Measurements from ENCODE around the gene ZSCAN20.

ZSCAN20 gene

GRCh38 chr1:33469691-33470090, 2.8 kb upstream of the ZSCAN20 start:
- no peak overlapping the region for H2BK15ac ChIP-seq (ENCODE audit: low read depth, poor library complexity, severe bottlenecking)
- H3K79me1 ChIP-seq (replicated peaks; ENCODE audit: low read length, poor library complexity, severe bottlenecking), result peaks cover 14% of the 10 kb centered on the region
- H3K23ac ChIP-seq (ENCODE audit: low read length in 2 of 2), result no peak overlapping the region
- H2AFZ ChIP-seq (ENCODE audit: low read depth, low read length), result no peak overlapping the region
- H2BK12ac ChIP-seq (ENCODE audit: low read length in 2 of 2), result no peak overlapping the region
- H3K4me1 ChIP-seq (ENCODE audit: control insufficient read depth, insufficient read depth, low read depth, low read length), result peaks cover 15% of the 10 kb centered on the region
- no peaks in the 10 kb centered on the region for H3K27me3 ChIP-seq (ENCODE audit: control insufficient read depth in 1 of 2, insufficient read depth in 1 of 2, low read length in 2 of 2)
- WGBS, result no CpG with 5 or more reads among the region's 2 CpGs
- no peak overlapping the region for H3K27ac ChIP-seq (ENCODE audit: low read length, poor library complexity, severe bottlenecking)
- H3K14ac ChIP-seq (ENCODE audit: low read length in 2 of 2), result no peak overlapping the region
- H2BK120ac ChIP-seq (ENCODE audit: low read depth, low read length), result no peak overlapping the region
- H2BK5ac ChIP-seq (ENCODE audit: low read depth, low read length, poor library complexity, severe bottlenecking), result no peak overlapping the region
- no peak overlapping the region for H3K4me2 ChIP-seq (ENCODE audit: low read length, poor library complexity, severe bottlenecking)
- peak overlapping the region; percentile 54 for H3K9ac ChIP-seq (ENCODE audit: low read length)
- no peak overlapping the region for H2AK5ac ChIP-seq (ENCODE audit: low read length, severe bottlenecking)
- no peak overlapping the region for H3K4me3 ChIP-seq (ENCODE audit: insufficient read depth in 1 of 2, low read depth in 1 of 2, low read length in 2 of 2)
- no peak overlapping the region for H4K8ac ChIP-seq (ENCODE audit: low read length)
- H3K18ac ChIP-seq (ENCODE audit: low read depth in 1 of 2, low read length in 2 of 2), result no peak overlapping the region
- no peak for DNase-seq
- no peak overlapping the region for H4K91ac ChIP-seq (ENCODE audit: low read length)
- no peak overlapping the region for H3K4ac ChIP-seq (ENCODE audit: low read depth in 1 of 2, low read length in 2 of 2)
- no peaks in the 10 kb centered on the region for H3K9me3 ChIP-seq (ENCODE audit: control insufficient read depth, low read length)
- H3K36me3 ChIP-seq (ENCODE audit: control insufficient read depth in 1 of 2, insufficient read depth in 2 of 2, low read depth in 1 of 2, low read length in 2 of 2), result no peaks in the 10 kb centered on the region

- H3K27ac ChIP-seq (ENCODE audit: low read length, poor library complexity, severe bottlenecking), result peak overlapping the region; percentile 28
- H3K23ac ChIP-seq (ENCODE audit: low read length in 2 of 2), result no peak overlapping the region
- no peak overlapping the region for H3K4me3 ChIP-seq (ENCODE audit: insufficient read depth in 1 of 2, low read depth in 1 of 2, low read length in 2 of 2)
- 1% methylated on average over 9 of the region's 11 CpGs for WGBS
- H3K36me3 ChIP-seq (ENCODE audit: control insufficient read depth in 1 of 2, insufficient read depth in 2 of 2, low read depth in 1 of 2, low read length in 2 of 2), result no peaks in the 10 kb centered on the region
- H3K9ac ChIP-seq (ENCODE audit: low read length), result peak overlapping the region; percentile 96
- peaks cover 17% of the 10 kb centered on the region for H3K79me1 ChIP-seq (replicated peaks; ENCODE audit: low read length, poor library complexity, severe bottlenecking)
- peak overlapping the region in 1 of 2 experiments; percentile 56 for H3K18ac ChIP-seq (ENCODE audit: low read depth in 1 of 2, low read length in 2 of 2)
- peaks cover 15% of the 10 kb centered on the region for H3K4me1 ChIP-seq (ENCODE audit: control insufficient read depth, insufficient read depth, low read depth, low read length)
- peak; percentile 92 for DNase-seq
- H2BK15ac ChIP-seq (ENCODE audit: low read depth, poor library complexity, severe bottlenecking), result no peak overlapping the region
- H2BK120ac ChIP-seq (ENCODE audit: low read depth, low read length), result no peak overlapping the region
- peak overlapping the region; percentile 60 for H2AFZ ChIP-seq (ENCODE audit: low read depth, low read length)
- no peak overlapping the region for H2BK5ac ChIP-seq (ENCODE audit: low read depth, low read length, poor library complexity, severe bottlenecking)
- peak overlapping the region; percentile 52 for H4K91ac ChIP-seq (ENCODE audit: low read length)
- no peak overlapping the region for H3K14ac ChIP-seq (ENCODE audit: low read length in 2 of 2)
- H2AK5ac ChIP-seq (ENCODE audit: low read length, severe bottlenecking), result no peak overlapping the region
- no peak overlapping the region for H3K4ac ChIP-seq (ENCODE audit: low read depth in 1 of 2, low read length in 2 of 2)
- H3K4me2 ChIP-seq (ENCODE audit: low read length, poor library complexity, severe bottlenecking), result no peak overlapping the region
- H3K9me3 ChIP-seq (ENCODE audit: control insufficient read depth, low read length), result no peaks in the 10 kb centered on the region
- H3K27me3 ChIP-seq (ENCODE audit: control insufficient read depth in 1 of 2, insufficient read depth in 1 of 2, low read length in 2 of 2), result no peaks in the 10 kb centered on the region
- H4K8ac ChIP-seq (ENCODE audit: low read length), result peak overlapping the region; percentile 74
- peak overlapping the region; percentile 20 to 85 for H2BK12ac ChIP-seq (ENCODE audit: low read length in 2 of 2)
These were observed 1.9 kb upstream of the ZSCAN20 start for GRCh38 chr1:33470495-33471012.

GRCh38 chr1:33471416-33471815, 1.0 kb upstream of the ZSCAN20 start:
- no peak overlapping the region for H3K14ac ChIP-seq (ENCODE audit: low read length in 2 of 2)
- no peak overlapping the region for H3K23ac ChIP-seq (ENCODE audit: low read length in 2 of 2)
- H3K9ac ChIP-seq (ENCODE audit: low read length), result peak overlapping the region; percentile 96
- no peaks in the 10 kb centered on the region for H3K27me3 ChIP-seq (ENCODE audit: control insufficient read depth in 1 of 2, insufficient read depth in 1 of 2, low read length in 2 of 2)
- no peak overlapping the region for H3K18ac ChIP-seq (ENCODE audit: low read depth in 1 of 2, low read length in 2 of 2)
- H3K27ac ChIP-seq (ENCODE audit: low read length, poor library complexity, severe bottlenecking), result no peak overlapping the region
- H2BK12ac ChIP-seq (ENCODE audit: low read length in 2 of 2), result no peak overlapping the region
- H4K8ac ChIP-seq (ENCODE audit: low read length), result no peak overlapping the region
- WGBS, result 96% methylated on average over 4 of the region's 4 CpGs
- H3K4me1 ChIP-seq (ENCODE audit: control insufficient read depth, insufficient read depth, low read depth, low read length), result peaks cover 15% of the 10 kb centered on the region
- peaks cover 19% of the 10 kb centered on the region for H3K79me1 ChIP-seq (replicated peaks; ENCODE audit: low read length, poor library complexity, severe bottlenecking)
- H3K4me3 ChIP-seq (ENCODE audit: insufficient read depth in 1 of 2, low read depth in 1 of 2, low read length in 2 of 2), result no peak overlapping the region
- no peak overlapping the region for H2BK120ac ChIP-seq (ENCODE audit: low read depth, low read length)
- no peak overlapping the region for H2BK5ac ChIP-seq (ENCODE audit: low read depth, low read length, poor library complexity, severe bottlenecking)
- peak overlapping the region; percentile 58 for H2BK15ac ChIP-seq (ENCODE audit: low read depth, poor library complexity, severe bottlenecking)
- peak overlapping the region in 1 of 2 experiments; percentile 29 for H3K4ac ChIP-seq (ENCODE audit: low read depth in 1 of 2, low read length in 2 of 2)
- no peaks in the 10 kb centered on the region for H3K36me3 ChIP-seq (ENCODE audit: control insufficient read depth in 1 of 2, insufficient read depth in 2 of 2, low read depth in 1 of 2, low read length in 2 of 2)
- no peak overlapping the region for H2AK5ac ChIP-seq (ENCODE audit: low read length, severe bottlenecking)
- DNase-seq, result no peak
- no peak overlapping the region for H4K91ac ChIP-seq (ENCODE audit: low read length)
- H3K4me2 ChIP-seq (ENCODE audit: low read length, poor library complexity, severe bottlenecking), result no peak overlapping the region
- no peak overlapping the region for H2AFZ ChIP-seq (ENCODE audit: low read depth, low read length)
- no peaks in the 10 kb centered on the region for H3K9me3 ChIP-seq (ENCODE audit: control insufficient read depth, low read length)

- Histone ChIP-seq H3K36me3 (ENCODE audit: control insufficient read depth in 1 of 2, insufficient read depth in 2 of 2, low read depth in 1 of 2, low read length in 2 of 2) (peaks cover under 1 to 1% of the 10 kb centered on the region in 2 experiments), H3K14ac (ENCODE audit: low read length in 2 of 2) (no peak overlapping the region), H3K4me2 (ENCODE audit: low read length, poor library complexity, severe bottlenecking) (no peak overlapping the region), H3K27ac (ENCODE audit: low read length, poor library complexity, severe bottlenecking) (no peak overlapping the region), H3K9me3 (ENCODE audit: control insufficient read depth, low read length) (no peaks in the 10 kb centered on the region), H4K91ac (ENCODE audit: low read length) (no peak overlapping the region), H4K8ac (ENCODE audit: low read length) (no peak overlapping the region), H3K9ac (ENCODE audit: low read length) (no peak overlapping the region), H2AFZ (ENCODE audit: low read depth, low read length) (no peak overlapping the region), H2AK5ac (ENCODE audit: low read length, severe bottlenecking) (no peak overlapping the region), H3K79me1 (replicated peaks; ENCODE audit: low read length, poor library complexity, severe bottlenecking) (peaks cover 36% of the 10 kb centered on the region), H2BK12ac (ENCODE audit: low read length in 2 of 2) (no peak overlapping the region), H3K23ac (ENCODE audit: low read length in 2 of 2) (peak overlapping the region in 1 of 2 experiments; percentile 53), H2BK5ac (ENCODE audit: low read depth, low read length, poor library complexity, severe bottlenecking) (no peak overlapping the region), H3K4me1 (ENCODE audit: control insufficient read depth, insufficient read depth, low read depth, low read length) (peaks cover 6% of the 10 kb centered on the region), H3K4me3 (ENCODE audit: insufficient read depth in 1 of 2, low read depth in 1 of 2, low read length in 2 of 2) (peak overlapping the region in 1 of 2 experiments; percentile 91), H3K27me3 (ENCODE audit: control insufficient read depth in 1 of 2, insufficient read depth in 1 of 2, low read length in 2 of 2) (no peaks in the 10 kb centered on the region), H3K18ac (ENCODE audit: low read depth in 1 of 2, low read length in 2 of 2) (no peak overlapping the region), H3K4ac (ENCODE audit: low read depth in 1 of 2, low read length in 2 of 2) (no peak overlapping the region), H2BK120ac (ENCODE audit: low read depth, low read length) (no peak overlapping the region), H2BK15ac (ENCODE audit: low read depth, poor library complexity, severe bottlenecking) (no peak overlapping the region)
- no peak for DNase-seq
These were observed 1.5 kb downstream of the ZSCAN20 start for GRCh38 chr1:33473900-33474299.
